A673 (cell line): ENCODE results near the gene MARCHF7. TPM values are rescaled to one million over a fixed set of nuclear protein-coding genes. Genes with fewer than 3 reads are reported as not detected.

ENCODE experiments used
- BruUV-seq: library from RNA; stranded (reverse); fragments of 400-500 nt; replicated peaks from 2 replicates; lab custom pipeline; 2021; lab: Mats Ljungman, UMichigan
- CTCF ChIA-PET: fragments of 300-600 bp; sonication (Branson Sonifier 250); formaldehyde crosslinking; loops from one replicate; lab custom pipeline; 2022; ENCODE audit warnings: antibody characterized with exemption; lab: Charles Lee
- POLR2A ChIA-PET: fragments of 300-600 bp; sonication (Branson Sonifier 250); formaldehyde crosslinking; loops from one replicate; lab custom pipeline; 2022; ENCODE audit warnings: antibody characterized with exemption; ENCODE audit not compliant: low non-redundant PET; lab: Charles Lee
- DNase-seq: peaks from one replicate; pipeline ENCODE4 v3.0.0-alpha.2; 2015; ENCODE audit warnings: low spot score
- H3K27ac ChIP-seq: fragments of 200-600 bp; sonication (generic); 2 replicates; pipeline ENCODE4 v1.5.1; 2016; ENCODE audit warnings: mixed run types, low read depth, mild to moderate bottlenecking, mixed read lengths, antibody characterized with exemption, low read length; ENCODE audit not compliant: poor library complexity, severe bottlenecking
- H3K27me3 ChIP-seq: fragments of 200-600 bp; sonication (generic); replicated peaks from 2 replicates; pipeline ENCODE4 v1.6.1; 2017; ENCODE audit warnings: mixed run types, low read depth, mild to moderate bottlenecking, mixed read lengths, antibody characterized with exemption, low read length; ENCODE audit not compliant: insufficient read depth, poor library complexity
- H3K36me3 ChIP-seq: fragments of 200-600 bp; sonication (generic); 2 replicates; pipeline ENCODE4 v1.6.1; 2016; ENCODE audit warnings: mixed run types, mild to moderate bottlenecking, mixed read lengths, antibody characterized with exemption, low read length; ENCODE audit not compliant: insufficient read depth, poor library complexity, severe bottlenecking
- H3K4me1 ChIP-seq: fragments of 200-600 bp; sonication (generic); 2 replicates; pipeline ENCODE4 v1.6.1; 2017; ENCODE audit warnings: mixed run types, mild to moderate bottlenecking, mixed read lengths, antibody characterized with exemption, low read length; ENCODE audit not compliant: insufficient read depth, poor library complexity, severe bottlenecking
- H3K4me3 ChIP-seq: fragments of 200-600 bp; sonication (generic); 2 replicates; pipeline ENCODE4 v1.5.1; 2016; ENCODE audit warnings: low read depth, mixed run types, mild to moderate bottlenecking, mixed read lengths, low read length; ENCODE audit not compliant: poor library complexity, severe bottlenecking
- H3K9me3 ChIP-seq: fragments of 200-600 bp; sonication (generic); 2 replicates; pipeline ENCODE4 v1.6.1; 2016; ENCODE audit warnings: mixed run types, low read depth, mild to moderate bottlenecking, mixed read lengths, antibody characterized with exemption, low read length; ENCODE audit not compliant: poor library complexity, severe bottlenecking
- EZH2 ChIP-seq: fragments of 200-600 bp; sonication (generic); IDR thresholded peaks from 2 replicates; pipeline ENCODE4 v1.6.1; 2017; ENCODE audit warnings: borderline replicate concordance, low read depth, mild to moderate bottlenecking, mixed read lengths, antibody characterized with exemption, low read length; ENCODE audit not compliant: poor library complexity, severe bottlenecking
- intact Hi-C: fragments of 100-400 bp; cut with micrococcal nuclease; formaldehyde crosslinking; loops from one replicate; pipeline ENCODE4 v1.10.0; 2022; ENCODE audit not compliant: unreplicated experiment
- total RNA-seq: library from RNA; stranded (reverse); gene quantifications from 2 replicates; pipeline ENCODE4 v1.2.3, GENCODE V29; 2021
- TF ChIP-seq, protein P1 (sequence below): fragments of 300-800, 200-600 bp; sonication (generic); conservative IDR thresholded peaks from 2 replicates; pipeline ENCODE4 v1.5.1; 2017; ENCODE audit warnings: low read depth, mild to moderate bottlenecking, antibody characterized with exemption, low read length, moderate library complexity, mixed read lengths

Gene MARCHF7
- total RNA-seq, 1 experiment from 2014 or later, result 94.9 TPM

GRCh38 chr2:159684796-159685195, 27.5 kb upstream of the MARCHF7 start:
- DNase-seq, result no peak
- H3K36me3 ChIP-seq, result no peaks in the 10 kb centered on the region
- CTCF ChIA-PET, result no interaction called here

GRCh38 chr2:159694500-159695040, 17.7 kb upstream of the MARCHF7 start:
- no peak for DNase-seq
- Histone ChIP-seq H3K27ac (no peak overlapping the region), H3K4me1 (no peaks in the 10 kb centered on the region), H3K36me3 (no peaks in the 10 kb centered on the region), H3K27me3 (no peaks in the 10 kb centered on the region), H3K4me3 (no peak overlapping the region), H3K9me3 (peaks cover 8% of the 10 kb centered on the region)
- intact Hi-C loops, result no loop called here
- TF ChIP-seq, protein P1, sequence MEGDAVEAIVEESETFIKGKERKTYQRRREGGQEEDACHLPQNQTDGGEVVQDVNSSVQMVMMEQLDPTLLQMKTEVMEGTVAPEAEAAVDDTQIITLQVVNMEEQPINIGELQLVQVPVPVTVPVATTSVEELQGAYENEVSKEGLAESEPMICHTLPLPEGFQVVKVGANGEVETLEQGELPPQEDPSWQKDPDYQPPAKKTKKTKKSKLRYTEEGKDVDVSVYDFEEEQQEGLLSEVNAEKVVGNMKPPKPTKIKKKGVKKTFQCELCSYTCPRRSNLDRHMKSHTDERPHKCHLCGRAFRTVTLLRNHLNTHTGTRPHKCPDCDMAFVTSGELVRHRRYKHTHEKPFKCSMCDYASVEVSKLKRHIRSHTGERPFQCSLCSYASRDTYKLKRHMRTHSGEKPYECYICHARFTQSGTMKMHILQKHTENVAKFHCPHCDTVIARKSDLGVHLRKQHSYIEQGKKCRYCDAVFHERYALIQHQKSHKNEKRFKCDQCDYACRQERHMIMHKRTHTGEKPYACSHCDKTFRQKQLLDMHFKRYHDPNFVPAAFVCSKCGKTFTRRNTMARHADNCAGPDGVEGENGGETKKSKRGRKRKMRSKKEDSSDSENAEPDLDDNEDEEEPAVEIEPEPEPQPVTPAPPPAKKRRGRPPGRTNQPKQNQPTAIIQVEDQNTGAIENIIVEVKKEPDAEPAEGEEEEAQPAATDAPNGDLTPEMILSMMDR, result no peak
- no peak for TF ChIP-seq EZH2
- POLR2A ChIA-PET, result no interaction called here
- no TSS peak for BruUV-seq
- CTCF ChIA-PET, result no interaction called here

More at GRCh38 chr2:159684796-159685195, 27.5 kb upstream of the MARCHF7 start:
- no peak for TF ChIP-seq EZH2
- TF ChIP-seq, protein P1, result no peak
- no peak overlapping the region for H3K27ac ChIP-seq
- intact Hi-C loops, result no loop called here
- H3K4me1 ChIP-seq, result no peaks in the 10 kb centered on the region
- H3K9me3 ChIP-seq, result no peaks in the 10 kb centered on the region
- POLR2A ChIA-PET, result no interaction called here
- H3K4me3 ChIP-seq, result no peak overlapping the region
- no TSS peak for BruUV-seq
- no peaks in the 10 kb centered on the region for H3K27me3 ChIP-seq

DNA sequence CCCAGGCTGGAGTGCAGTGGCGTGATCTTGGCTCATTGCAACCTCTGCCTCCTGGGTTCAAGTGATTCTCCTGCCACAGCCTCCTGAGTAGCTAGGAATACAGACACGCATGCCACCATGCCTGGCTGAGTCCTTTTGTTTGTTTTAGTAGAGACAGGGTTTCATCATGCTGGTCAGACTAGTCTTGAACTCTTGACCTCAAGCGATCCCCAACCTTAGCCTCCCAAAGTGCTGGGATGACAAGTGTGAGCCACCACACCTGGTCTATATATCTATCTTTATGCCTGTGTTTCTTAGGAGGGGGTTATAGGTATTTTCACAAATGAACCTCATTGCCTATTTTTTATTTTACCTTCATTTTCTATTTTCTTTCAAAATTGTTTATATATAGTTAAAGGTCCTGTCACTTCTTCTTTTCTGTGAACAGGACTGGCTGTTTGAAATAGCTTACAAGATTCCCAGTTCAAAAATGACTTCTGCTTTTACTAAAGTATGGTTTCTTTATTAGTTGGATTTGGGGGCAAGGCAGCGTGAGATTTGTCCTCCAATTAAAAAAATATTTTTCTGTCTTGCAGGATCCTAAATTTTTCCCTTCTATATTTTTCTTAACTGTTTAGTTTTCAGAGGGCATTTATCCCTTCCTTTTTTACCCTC, 16.4 kb upstream of the MARCHF7 start:
- no peaks in the 10 kb centered on the region for H3K36me3 ChIP-seq
- H3K4me3 ChIP-seq, result no peak overlapping the region
- ChIA-PET POLR2A (no interaction called here), CTCF (no interaction called here)
- TF ChIP-seq, protein P1, result no peak
- TF ChIP-seq EZH2, result no peak
- no peak overlapping the region for H3K27ac ChIP-seq
- DNase-seq, result no peak
- H3K9me3 ChIP-seq, result peaks cover 8% of the 10 kb centered on the region
- H3K27me3 ChIP-seq, result no peaks in the 10 kb centered on the region
- H3K4me1 ChIP-seq, result no peaks in the 10 kb centered on the region
- intact Hi-C loops, result no loop called here
- BruUV-seq, result no TSS peak
